SK-N-SH treated with all-trans-retinoic acid at 6 μM for 48 hours (cell line): ENCODE data around the gene CD163L1.

Source experiments
- ARNTL ChIP-seq: fragments of 450-650 bp; formaldehyde crosslinking; IDR thresholded peaks from 2 replicates; pipeline ENCODE4 v1.5.0; 2020; ENCODE audit warnings: low read depth, mild to moderate bottlenecking, moderate library complexity, borderline replicate concordance
- PATZ1 ChIP-seq: fragments of 250-450 bp; sonication (Bioruptor Pico); IDR thresholded peaks from 2 replicates; pipeline ENCODE4 v1.8.0; 2020; ENCODE audit warnings: mild to moderate bottlenecking, moderate library complexity, borderline replicate concordance
- POU6F1 ChIP-seq: fragments of 250-450 bp; sonication (Bioruptor Pico); IDR thresholded peaks from 2 replicates; pipeline ENCODE4 v1.8.0; 2021; ENCODE audit warnings: low read depth, mild to moderate bottlenecking, moderate library complexity, borderline replicate concordance
- TCF4 ChIP-seq: fragments of 250-450 bp; sonication (Bioruptor Pico); IDR thresholded peaks from 2 replicates; pipeline ENCODE4 v1.8.0; 2021; ENCODE audit warnings: mild to moderate bottlenecking, moderate library complexity, borderline replicate concordance
- TOX ChIP-seq: fragments of 250-450 bp; sonication (Bioruptor Pico); IDR thresholded peaks from 2 replicates; pipeline ENCODE4 v1.8.0; 2021; ENCODE audit warnings: mild to moderate bottlenecking, moderate library complexity, borderline replicate concordance
- TSHZ2 ChIP-seq: fragments of 250-450 bp; sonication (Bioruptor Pico); IDR thresholded peaks from 2 replicates; pipeline ENCODE4 v1.5.0; 2020; ENCODE audit warnings: mild to moderate bottlenecking, moderate library complexity
- ZNF70 ChIP-seq: fragments of 450-650 bp; formaldehyde crosslinking; IDR thresholded peaks from 2 replicates; pipeline ENCODE4 v1.5.0; 2020; ENCODE audit warnings: mild to moderate bottlenecking, moderate library complexity
- ZNF8 ChIP-seq: fragments of 450-650 bp; formaldehyde crosslinking; IDR thresholded peaks from 2 replicates; pipeline ENCODE4 v1.5.0; 2020; ENCODE audit warnings: mild to moderate bottlenecking, moderate library complexity

DNA sequence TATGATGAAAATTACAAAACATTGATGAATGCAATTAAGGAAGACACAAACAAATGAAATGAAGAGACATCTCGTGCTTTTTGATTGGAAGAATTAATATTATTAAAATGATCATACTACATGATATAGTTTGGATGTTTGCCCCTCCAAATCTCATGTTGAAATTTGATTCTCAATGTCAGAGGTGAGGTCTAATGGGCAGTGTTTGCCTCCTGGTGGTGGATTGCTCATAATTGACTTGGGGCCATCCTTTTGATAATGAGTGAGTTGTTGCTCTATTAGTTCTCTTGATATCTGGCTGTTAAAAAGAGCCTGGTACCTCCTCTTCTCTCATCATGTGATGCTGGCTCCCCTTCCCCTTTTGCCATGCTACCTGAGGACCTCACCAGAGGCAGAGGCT, 56.7 kb downstream of the CD163L1 start:
- TF ChIP-seq TCF4 (CRISPR knock-in tag): no peak
- no peak for TF ChIP-seq POU6F1 (CRISPR knock-in tag)
- TF ChIP-seq ZNF70 (CRISPR knock-in tag): no peak
- no peak for TF ChIP-seq ZNF8 (CRISPR knock-in tag)
- no peak for TF ChIP-seq PATZ1 (CRISPR knock-in tag)
- no peak for TF ChIP-seq TSHZ2 (CRISPR knock-in tag)
- TF ChIP-seq ARNTL (CRISPR knock-in tag): no peak
- TF ChIP-seq TOX: no peak
